GM21528 (cell line): ENCODE measurements around the gene VASN.
"Not testable (repeated sequence)": the region's sequence is repeated elsewhere in the genome, so short reads cannot be mapped to it uniquely, and the experiment has no call there.

Experiments
- ATAC-seq: cut with Tn5 transposase; IDR thresholded peaks from one replicate; pipeline ENCODE4 v1.9.1; 2021; ENCODE audit warnings: mild to moderate bottlenecking, moderate library complexity; ENCODE audit not compliant: unreplicated experiment, low FRiP score

The VASN gene

DNA sequence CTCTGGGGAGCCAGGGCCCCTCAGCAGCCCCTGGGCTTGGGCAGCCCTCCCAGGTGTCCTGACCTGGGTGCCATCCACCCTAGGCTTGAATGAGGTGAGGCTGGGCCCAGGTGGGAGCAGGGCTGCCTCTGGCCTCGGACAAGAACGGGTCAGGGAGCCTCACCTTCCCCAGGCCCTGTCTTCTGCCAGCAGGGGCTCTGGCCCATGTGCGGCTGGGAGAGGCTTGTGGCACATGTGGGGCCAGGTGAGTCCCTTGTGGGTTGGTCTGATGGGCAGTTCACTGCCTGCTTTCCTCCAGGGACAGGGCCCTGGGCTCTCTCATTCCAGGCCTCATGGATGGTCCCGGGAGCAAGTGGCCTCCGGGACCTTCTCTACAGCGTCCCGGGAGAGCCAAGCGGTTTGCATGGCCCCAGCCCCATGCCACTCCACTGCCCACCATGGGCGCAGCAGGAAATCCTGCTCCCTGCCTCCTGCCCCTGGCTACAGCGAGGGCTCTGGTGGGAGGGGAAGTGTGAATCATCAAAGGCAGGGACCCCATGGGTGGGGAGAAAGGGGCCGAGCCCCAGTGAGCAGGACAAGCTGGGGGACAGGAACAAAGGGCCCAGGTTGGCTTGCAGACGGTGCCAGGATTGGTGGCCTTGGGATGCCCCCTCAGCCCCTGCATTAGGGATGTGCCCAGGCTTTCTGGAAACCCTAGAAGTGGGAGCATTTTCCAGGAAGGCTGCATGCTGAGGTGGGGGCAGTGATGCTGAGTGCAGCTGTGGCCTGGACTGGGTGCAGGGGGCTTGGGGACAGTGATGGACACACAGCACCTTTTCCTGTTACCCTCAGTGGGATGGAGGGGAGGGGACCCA lies 12.2 kb downstream of the VASN start:
- ATAC-seq, result no peak

DNA sequence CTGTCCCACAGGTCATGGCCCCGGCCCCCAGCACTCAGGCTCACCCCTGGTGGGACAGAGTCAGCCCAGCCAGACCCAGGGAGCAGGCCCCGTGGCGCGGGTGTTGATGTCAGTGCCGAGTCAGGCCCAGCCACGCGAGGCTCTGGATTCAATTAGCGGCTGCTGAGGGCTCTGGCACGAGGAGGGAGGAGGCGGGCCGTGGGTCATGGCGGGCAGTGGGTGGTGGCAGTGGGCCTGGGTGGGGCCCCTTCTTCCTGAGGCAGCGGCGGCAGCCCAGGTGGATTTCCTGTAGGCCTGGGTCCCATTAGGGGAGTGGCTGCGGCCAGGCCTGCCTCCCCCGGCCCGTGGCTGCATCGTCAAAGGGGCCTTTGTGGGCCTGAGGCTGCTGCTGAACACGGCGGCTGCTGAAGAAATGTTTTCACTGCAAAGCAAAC lies 12.9 kb downstream of the VASN start:
- ATAC-seq, result no peak

GRCh38 chr16:4385066-4385788 lies 13.6 kb downstream of the VASN start:
- no peak for ATAC-seq

GRCh38 chr16:4385789-4386450 lies 14.3 kb downstream of the VASN start:
- ATAC-seq, result no peak

GRCh38 chr16:4386451-4386805 lies 14.8 kb downstream of the VASN start:
- no peak for ATAC-seq

DNA sequence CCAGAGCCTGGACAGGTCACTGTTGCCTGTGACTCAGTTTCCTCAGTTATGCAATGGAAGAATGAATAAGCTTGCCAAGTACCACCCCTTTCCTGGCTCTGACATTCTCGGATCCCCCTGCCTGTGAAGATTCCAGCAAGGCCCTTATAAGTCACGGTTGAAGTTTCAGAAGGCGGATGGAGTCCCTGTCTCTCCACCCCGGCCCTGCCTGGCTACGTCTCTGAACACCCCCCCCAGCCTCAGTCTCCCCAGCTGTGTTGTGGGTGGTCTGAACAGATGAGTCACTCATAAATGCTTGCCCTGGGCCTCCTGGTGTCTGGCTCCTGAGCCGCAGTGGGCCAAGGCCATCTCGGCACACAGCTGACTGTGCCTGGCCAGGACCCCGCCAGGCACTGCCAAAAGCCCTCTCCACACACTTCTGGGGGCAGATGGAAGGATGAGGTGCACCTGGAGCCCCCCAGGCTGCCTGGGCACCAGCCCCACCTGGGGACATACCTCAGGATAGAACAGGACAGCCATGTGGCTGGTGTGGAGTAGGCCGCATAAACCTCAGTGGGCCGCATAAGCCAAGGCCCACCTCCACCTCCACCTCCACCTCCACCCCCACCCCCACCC lies 15.4 kb downstream of the VASN start:
- no peak for ATAC-seq

DNA sequence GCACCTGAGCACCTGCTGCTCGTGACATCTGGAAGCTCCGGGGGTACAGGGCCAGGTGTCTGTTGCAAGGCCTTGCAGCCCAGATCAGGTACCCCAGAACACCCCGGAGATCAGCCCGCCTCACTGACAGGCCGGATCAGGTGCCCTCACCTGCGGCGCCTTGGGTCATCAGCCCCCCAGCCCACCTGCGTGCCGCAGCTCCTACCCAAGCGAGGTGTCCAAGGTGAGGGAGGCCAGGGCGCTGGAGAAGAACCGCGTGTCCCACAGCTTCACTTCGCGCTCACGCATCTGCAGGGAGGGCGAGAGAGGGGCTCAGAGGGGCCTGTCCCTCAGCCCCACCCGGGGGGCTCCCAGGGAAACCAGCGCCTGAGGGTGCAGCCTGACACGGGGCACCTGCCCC lies 16.1 kb downstream of the VASN start:
- ATAC-seq, result no peak

- ATAC-seq, result no peak
Observed at GRCh38 chr16:4388271-4389021, 16.8 kb downstream of the VASN start.

DNA sequence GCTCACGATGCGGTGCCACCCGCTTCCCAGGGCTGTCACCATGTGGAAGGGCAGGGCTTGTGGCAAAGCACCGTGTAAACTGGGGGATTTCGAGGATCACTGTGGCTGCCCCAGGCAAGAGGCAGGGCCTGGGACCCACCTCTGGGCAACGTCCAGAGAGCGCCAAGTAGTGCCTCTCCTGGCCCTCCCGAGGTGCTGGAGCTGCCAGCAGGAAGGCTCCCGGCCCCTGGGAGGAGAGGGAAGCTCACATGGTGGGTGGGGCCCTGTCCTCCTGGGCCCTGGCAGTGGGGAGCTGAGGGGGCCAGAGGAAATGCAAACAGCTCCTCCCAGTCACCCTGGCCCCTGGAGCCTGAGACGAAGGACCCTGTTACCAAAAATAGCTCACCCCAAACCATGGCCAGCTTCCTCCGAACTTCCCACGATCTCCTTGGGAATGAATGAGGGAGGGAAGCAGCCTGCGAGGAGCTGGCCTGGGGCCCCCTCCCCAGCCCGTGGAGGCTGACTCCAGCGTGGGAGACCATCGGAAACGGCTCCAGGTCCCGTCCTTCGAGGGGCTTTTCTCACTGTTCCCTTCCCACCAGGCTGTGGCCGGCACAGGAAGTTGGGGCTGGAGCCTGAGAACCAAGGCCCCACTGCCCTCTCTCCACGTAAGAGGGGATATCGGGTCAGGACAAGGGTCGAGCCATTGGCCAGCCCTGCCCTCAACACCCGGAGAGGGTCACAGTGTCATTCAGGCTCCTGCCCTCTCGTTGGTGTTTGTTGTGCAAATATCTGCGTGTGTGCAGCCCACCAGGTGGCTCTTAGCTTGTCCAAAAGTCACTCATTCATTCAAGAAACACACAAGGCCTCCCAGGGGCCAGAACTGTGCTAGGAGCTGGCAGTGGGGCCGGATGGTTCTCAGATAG lies 17.7 kb downstream of the VASN start:
- ATAC-seq, result no peak

GRCh38 chr16:4390266-4391260 lies 18.9 kb downstream of the VASN start:
- ATAC-seq, result no peak

GRCh38 chr16:4391631-4392381 lies 20.2 kb downstream of the VASN start:
- ATAC-seq, result no peak

GRCh38 chr16:4392382-4393239 lies 21.0 kb downstream of the VASN start:
- no peak for ATAC-seq

GRCh38 chr16:4393240-4393600 lies 21.6 kb downstream of the VASN start:
- ATAC-seq, result no peak

- ATAC-seq, result not testable (repeated sequence)
Observed at GRCh38 chr16:4393850-4394249, 22.2 kb downstream of the VASN start.

DNA sequence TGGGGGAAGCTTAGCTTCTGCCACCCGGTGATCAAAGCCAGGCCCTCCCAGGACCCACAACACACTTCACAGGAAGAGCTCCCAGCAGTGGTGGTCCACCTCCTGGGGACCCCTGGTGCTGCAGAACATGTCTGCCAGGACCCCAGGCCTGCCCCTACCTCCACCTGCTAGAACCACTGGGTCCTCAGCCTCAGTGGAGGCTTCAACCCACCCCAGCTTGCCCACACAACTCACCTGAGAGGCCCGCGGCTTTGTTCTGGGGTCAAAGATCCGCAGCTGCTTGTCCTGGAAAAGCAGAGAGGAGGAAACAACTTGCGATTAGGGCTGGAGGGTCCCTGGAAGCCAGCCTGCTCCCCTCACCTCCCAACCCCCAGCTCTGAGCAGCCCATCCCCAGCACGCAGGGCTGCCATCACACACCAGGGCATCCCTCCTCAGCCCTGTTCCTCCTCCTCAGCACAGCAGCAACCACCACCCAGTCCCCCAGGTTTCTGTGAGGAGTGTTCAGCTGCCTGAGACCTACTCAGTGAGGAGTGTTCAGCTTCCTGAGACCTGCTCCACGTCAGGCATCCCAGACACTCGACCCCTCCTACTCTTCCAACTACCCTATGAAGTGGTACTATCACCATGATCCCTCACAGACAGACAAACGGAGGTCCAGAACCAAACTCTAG lies 23.5 kb downstream of the VASN start:
- ATAC-seq, result no peak
